Measurements from ENCODE around the gene VANGL2.

DNA sequence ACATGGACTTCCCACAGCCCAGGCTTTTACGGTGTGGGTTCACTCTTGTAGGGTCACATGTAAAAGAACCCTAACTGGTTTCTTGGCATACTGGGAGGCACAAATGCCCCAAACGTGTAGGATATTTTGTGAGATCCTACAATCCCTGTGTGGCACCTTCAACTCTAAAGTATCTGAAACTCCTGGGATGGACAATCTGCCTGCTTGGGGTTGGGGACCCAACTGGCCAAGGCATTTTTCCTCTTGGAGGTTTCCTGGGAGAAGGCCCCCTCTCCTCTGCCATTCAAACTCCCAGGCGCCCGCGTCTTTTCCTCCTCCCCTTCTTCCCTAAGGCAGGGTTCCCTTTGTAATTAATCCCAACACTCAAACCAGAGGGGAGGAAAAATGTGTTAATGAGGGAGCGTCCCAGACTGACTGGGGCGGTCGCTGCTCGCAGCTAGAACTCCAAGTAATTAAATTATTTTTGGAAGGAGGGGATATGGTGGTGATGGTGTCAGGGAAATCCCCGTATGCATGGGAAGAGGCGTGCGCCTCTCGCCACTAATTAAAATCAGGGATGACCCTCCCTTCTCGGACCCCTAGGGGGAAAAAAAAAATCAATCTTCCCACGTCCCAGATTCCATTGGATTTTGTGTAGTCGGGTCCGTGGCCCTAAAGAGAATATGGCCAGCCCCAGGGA is 681 bp upstream of the VANGL2 start:
- TF ChIP-seq, protein P1, sequence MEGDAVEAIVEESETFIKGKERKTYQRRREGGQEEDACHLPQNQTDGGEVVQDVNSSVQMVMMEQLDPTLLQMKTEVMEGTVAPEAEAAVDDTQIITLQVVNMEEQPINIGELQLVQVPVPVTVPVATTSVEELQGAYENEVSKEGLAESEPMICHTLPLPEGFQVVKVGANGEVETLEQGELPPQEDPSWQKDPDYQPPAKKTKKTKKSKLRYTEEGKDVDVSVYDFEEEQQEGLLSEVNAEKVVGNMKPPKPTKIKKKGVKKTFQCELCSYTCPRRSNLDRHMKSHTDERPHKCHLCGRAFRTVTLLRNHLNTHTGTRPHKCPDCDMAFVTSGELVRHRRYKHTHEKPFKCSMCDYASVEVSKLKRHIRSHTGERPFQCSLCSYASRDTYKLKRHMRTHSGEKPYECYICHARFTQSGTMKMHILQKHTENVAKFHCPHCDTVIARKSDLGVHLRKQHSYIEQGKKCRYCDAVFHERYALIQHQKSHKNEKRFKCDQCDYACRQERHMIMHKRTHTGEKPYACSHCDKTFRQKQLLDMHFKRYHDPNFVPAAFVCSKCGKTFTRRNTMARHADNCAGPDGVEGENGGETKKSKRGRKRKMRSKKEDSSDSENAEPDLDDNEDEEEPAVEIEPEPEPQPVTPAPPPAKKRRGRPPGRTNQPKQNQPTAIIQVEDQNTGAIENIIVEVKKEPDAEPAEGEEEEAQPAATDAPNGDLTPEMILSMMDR (conservative IDR thresholded peaks at IDR 0.05; ENCODE audit: low read length): no peak
- TF ChIP-seq EZH2phosphoT487 (IDR thresholded peaks at IDR 0.05; ENCODE audit: borderline replicate concordance, low read depth, low read length): no peak

Data from OCI-LY7 (cell line).